HTERT RPE-1 (cell line): ENCODE results near the gene IGF1R.

Experiments
- in situ Hi-C: fragments of 300-500 bp; cut with MboI; formaldehyde crosslinking; loops from 4 replicates; pipeline ENCODE4 v1.14.3; 2020; ENCODE audit warnings: low sequenced_read_pairs

Gene IGF1R

DNA sequence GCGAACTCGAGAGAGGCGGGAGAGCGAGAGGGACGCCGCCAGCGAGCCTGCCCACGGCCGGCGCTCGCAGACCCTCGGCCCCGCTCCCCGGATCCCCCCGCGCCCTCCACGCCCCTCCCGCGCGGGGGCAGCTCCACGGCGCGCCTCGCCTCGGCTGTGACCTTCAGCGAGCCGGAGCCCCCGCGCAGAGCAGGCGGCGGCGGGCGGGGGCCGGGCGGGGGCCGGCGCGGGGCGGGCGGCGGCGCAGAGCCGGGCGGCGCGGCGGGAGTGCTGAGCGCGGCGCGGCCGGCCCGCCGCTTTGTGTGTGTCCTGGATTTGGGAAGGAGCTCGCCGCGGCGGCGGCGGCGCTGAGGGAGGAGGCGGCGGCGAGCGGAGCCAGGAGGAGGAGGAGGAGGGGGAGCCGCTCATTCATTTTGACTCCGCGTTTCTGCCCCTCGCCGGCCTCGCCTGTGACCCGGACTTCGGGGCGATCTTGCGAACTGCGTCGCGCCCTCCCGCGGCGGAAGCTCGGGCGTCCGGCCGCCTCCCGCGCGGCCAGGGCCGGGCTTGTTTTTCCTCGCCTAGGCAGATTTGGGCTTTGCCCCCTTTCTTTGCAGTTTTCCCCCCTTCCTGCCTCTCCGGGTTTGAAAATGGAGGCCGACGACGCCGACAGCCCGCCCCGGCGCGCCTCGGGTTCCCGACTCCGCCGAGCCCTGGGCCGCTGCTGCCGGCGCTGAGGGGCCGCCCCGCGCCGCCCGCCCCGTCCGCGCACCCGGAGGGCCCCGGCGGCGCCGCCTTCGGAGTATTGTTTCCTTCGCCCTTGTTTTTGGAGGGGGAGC lies 524 bp downstream of the IGF1R start:
- in situ Hi-C loops = no loop called here

DNA sequence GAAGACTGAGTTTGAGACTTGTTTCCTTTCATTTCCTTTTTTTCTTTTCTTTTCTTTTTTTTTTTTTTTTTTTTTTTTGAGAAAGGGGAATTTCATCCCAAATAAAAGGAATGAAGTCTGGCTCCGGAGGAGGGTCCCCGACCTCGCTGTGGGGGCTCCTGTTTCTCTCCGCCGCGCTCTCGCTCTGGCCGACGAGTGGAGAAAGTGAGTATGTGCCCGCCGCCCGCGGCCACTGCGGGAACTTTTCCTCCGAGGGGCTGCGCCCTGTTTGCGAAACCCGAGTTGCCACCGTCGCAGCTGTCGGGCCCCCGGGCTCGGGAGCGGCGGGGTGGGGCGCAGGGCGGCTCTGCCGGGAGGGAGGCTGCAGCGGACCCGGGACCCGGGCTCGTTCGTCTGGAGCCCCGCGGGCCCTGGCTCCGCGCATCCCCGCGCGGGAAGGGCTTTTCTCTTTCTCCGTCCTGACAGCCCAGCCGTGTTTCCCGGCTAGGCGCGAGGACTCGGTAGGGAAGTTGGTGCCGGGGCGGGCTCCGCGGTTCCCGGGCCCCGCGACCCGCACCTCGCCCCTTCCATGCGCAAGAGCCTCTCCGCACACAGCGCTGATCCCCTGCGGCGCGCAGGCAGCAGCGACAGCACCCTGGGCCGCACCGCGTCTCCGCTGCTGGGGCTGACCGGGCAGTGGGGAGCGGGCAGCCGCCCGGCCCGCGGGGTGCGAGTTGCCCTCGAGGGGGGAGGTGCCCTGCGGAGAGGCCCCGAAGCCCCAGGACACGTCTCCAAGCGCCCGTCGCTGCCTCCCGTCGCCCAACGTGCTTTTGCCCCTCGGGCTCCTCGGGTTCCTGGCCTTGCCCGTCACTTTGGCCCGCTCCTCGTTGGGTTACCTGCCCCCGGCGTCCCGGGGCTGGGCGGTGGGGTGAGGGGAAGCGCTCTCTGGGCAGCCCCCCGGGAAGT lies 1.4 kb downstream of the IGF1R start:
- in situ Hi-C loops = no loop called here

DNA sequence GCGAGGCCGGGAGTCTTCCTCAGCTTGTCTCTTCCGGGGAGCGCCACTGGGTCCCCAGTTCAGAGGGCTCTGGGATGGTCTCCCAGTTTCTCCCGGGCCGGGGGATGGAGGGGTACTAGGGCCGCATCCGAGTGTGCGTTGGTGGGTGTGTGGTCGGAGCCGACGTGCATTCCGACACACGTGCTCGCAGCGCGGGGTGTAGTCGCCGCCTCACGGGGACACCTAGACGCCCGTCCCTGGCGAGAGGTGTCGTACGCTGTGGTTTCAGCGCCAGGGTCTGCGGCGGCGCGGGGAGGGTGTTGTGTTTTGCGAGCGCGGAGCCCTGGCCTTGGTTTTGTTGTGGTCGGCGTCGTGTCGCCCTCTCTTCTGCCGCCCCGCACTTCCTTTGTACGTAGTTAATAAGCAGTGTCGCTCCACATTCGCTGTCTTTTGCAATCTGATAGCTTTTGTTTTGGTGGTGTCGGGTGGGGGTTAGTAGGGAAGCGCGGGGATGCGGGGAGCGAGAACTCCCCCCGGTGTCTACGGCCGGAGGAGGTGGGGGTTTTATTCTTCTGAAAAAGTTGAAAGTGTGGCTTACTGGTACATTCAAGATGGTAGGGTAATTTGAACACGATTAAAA lies 2.2 kb downstream of the IGF1R start:
- in situ Hi-C loops = no loop called here

DNA sequence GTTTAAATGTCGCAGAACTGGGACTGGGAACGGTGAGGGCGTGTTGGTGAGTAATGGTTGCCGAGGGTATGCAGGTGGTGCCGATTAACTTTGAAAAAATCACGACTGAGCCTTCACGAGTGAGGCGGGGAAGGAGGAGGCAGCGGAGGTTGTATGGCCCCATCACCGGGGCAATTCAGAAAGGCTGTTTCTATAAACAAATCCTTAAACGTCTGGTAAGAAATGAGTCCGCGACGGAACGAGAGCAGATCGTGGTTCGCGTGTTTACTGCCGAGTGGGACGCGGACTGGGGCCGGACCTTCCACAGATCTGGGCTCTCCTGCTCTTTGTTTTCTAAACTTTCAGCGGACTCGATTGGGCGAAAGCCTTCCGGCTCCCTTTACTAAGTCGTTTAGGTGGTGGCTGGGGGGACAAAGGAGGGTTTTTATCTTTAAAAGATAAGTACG lies 2.7 kb downstream of the IGF1R start:
- in situ Hi-C loops = no loop called here

GRCh38 chr15:98651581-98652220 lies 3.4 kb downstream of the IGF1R start:
- in situ Hi-C loops = no loop called here

DNA sequence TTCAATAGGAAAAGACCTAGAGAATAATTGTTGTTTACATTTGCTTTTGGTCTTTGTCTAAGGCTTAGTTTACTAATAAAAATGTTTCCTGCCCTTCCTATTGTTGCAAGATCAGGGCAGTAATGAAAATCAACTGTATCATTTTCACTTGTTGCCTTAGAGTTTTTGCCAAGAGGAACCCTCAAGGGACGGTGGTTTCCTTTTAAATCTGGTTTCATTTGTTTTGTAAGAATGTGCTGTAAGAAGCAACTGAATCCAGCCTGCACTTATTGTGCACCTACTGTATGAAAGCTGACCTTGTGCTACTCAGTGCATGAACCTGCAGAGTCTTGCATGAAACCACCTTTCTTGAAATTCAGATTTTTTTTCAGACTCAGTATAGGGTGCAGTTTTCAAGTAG lies 5.3 kb downstream of the IGF1R start:
- in situ Hi-C loops = no loop called here

- in situ Hi-C loops = no loop called here
Observed at GRCh38 chr15:98654790-98655360, 6.5 kb downstream of the IGF1R start.

DNA sequence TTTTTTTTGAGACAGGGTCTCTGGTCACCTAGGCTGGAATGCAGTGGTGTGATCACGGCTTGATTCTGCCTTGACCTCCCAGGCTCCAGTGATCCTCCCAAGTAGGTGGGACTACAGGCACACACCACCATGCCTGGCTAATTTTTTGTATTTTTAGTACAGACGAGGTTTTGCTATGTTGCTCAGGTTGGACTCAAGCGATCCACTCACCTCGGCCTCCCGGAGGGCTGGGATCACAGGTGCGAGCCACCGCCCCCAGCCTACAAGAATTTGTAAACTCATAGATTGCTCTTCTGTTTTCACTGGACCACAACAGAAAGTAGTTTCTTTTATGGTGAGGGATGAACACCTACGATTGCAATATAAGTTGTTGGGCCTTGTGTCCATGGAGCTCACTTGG lies 7.4 kb downstream of the IGF1R start:
- in situ Hi-C loops = no loop called here

DNA sequence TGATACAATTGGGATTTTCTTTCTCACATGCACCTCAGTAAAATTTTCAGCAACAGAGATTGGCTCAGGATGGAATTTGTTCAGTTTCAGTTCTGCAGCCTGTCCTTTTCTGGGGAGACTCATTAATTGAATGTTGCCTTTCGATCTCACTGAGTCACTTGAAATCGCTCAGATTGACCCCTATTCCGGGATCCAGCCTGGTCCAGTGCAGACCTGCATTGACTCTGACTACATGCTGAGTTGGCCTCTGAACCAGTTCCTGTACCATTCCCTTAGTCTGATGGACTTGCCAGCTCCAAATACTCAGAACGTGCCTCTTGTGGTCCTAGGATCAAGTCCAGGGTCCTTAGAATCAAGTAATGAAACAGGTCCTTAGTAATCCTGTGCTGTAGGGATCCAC lies 9.4 kb downstream of the IGF1R start:
- in situ Hi-C loops = no loop called here

GRCh38 chr15:98658831-98659699 lies 10.7 kb downstream of the IGF1R start:
- in situ Hi-C loops = no loop called here

GRCh38 chr15:98660055-98660454 lies 11.7 kb downstream of the IGF1R start:
- in situ Hi-C loops = no loop called here

DNA sequence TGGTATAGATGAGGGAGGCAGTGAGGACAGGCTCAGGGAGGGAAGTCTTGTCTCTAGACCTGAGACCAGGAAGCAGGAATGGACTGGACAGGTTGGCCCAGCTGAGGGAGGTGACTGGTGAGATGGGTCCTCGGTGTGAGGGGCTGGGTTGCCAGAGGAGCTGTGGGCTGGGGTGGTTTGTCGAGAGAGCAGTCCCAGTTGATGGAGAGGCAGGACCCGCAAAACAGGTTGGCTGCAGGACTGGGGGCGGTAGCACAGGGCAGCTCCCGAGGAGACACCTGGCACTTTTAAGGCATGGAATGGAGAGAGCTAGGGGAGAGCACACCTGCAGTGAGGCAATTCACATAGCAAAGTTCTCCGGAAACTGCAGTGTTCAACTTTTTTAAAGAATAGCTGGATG lies 14.7 kb downstream of the IGF1R start:
- in situ Hi-C loops = no loop called here

- in situ Hi-C loops = no loop called here
Observed at GRCh38 chr15:98663606-98664005, 15.3 kb downstream of the IGF1R start.

DNA sequence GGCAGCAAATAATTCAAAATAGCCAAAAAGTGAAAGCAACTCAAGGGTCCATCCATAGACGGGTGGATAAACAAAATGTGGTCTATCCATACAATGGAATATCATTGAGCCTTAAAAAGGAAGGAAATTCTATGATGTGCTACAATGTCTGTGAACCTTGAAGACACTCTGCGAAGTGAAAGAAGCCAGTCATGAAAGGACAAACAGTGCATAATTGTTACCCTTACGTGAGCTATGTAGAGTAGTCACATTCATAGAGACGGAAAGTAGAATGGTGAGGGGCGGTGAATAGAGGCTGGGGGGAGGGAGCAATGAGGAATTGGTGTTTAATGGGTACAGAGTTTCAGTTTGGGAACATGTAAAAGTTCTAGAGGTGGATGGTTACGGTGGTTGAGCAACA lies 18.1 kb downstream of the IGF1R start:
- in situ Hi-C loops = no loop called here

DNA sequence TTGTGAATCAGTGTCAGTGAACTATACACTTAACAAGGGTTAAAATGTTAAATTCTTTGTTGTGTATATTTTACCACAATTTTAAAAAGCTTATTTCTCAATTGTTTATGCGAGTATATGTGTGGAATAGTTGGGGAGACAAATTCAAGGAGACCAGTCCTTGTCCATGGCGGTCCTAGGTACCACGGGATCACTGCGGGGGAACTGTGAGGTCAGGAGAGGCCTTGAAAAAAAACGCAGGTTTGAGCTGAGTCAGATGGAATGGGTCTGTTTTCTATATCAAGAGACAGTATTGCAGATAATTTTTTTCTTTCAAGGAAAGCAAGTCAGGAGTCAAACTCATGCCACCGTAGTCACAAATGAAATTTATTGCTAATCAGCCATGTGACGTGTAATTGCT lies 18.5 kb downstream of the IGF1R start:
- in situ Hi-C loops = no loop called here

- in situ Hi-C loops = no loop called here
Observed at GRCh38 chr15:98667521-98668179, 19.3 kb downstream of the IGF1R start.

GRCh38 chr15:98668566-98669308 lies 20.4 kb downstream of the IGF1R start:
- in situ Hi-C loops = no loop called here

DNA sequence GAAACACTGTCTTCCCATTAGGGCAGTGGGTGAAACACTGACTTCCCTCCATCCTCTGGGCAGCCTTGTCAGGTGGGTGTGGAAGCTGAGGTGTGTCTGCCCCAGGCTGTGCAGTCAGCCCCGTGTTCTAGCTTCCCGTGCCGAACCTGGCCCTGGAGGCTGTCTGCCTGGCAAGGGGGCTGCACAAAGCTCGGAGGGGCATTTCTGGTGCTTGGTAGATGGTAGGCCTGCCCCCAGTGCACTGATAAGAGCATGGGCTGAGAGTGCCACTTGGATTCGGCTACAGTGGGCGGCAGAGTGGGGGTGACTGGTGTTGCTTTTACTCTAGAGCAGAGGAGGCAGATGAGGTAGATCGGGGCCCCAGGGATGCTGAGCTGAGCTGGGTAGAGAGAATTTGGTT lies 21.3 kb downstream of the IGF1R start:
- in situ Hi-C loops = no loop called here
